GM21528 (cell line): ENCODE measurements around the gene GPC1.

Experiments
- ATAC-seq: cut with Tn5 transposase; IDR thresholded peaks from one replicate; pipeline ENCODE4 v1.9.1; 2021; ENCODE audit warnings: mild to moderate bottlenecking, moderate library complexity; ENCODE audit not compliant: unreplicated experiment, low FRiP score

GPC1 gene

DNA sequence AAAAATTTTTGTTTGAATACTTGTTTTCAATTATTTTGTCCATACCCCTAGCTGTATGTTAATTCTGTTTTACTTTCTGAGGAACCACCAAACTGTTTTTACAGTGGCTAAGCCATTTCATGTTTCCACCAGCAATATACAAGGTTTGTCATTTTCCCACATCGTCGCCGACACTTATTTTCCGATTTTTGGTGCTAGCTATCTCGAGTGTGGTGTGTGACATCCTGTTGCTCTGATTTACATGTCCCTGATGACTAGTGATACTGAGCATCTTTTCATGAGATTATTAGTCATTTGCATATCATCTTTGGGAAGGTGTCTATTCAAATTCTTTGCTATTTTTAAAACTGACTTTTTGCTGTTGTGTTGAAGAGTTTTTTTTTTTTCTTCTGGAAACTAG lies 7.2 kb upstream of the GPC1 start:
- no peak for ATAC-seq

DNA sequence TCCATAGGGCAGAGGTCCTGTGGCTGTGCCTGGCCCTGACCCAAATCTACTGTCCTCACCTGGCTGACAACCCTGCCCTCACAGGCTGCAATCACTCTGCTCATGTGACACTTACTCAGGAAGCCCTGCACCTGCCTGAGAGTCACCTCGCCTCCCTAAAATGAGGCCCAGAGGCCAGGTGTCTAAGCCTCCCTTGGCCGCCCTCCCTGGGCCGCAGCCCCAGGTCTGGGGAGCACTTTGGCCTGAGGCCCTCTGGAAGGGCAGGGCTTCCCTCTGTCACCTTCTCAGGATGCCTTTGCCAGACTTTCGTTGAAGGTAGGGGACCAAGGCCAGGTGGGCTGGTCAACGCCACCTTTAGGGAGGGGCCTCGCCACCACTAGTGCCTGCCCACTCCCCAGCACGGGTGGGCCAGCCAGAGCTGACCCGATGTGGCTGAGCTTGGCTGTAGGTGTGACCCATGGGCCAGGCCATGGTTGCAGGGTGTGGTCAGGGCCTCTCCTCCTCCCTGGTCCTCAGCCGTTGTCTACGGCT lies 6.1 kb upstream of the GPC1 start:
- no peak for ATAC-seq

DNA sequence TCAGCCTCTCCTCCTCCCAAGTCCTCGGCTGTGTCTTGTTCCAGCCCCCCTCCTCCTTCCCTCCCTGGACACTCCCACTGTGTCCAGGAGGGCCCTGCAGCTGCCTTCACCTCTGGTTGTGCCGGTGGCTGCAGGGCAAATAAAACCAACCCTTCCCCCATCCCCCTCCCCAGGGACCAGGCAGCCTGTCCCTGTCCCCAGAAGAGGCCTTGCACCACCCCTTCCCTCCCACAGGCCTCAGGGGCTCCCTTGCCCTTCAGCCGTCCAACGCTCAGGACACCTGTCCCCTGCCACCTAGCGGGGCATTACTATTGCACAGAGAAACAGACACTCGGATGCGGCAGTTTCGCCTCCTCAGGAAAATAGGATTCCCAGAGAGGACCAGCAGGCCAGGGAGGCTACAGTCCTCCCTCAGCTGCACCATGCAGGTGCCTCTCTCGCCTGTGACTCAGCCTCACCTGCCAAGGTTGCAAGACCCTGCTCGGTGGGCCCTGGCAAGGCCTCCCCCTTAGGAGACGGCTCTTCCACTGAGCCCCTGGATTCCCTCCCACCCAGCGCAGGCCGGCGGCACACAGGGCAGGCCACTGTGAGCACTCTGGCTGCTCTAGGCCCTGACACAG lies 5.5 kb upstream of the GPC1 start:
- no peak for ATAC-seq

DNA sequence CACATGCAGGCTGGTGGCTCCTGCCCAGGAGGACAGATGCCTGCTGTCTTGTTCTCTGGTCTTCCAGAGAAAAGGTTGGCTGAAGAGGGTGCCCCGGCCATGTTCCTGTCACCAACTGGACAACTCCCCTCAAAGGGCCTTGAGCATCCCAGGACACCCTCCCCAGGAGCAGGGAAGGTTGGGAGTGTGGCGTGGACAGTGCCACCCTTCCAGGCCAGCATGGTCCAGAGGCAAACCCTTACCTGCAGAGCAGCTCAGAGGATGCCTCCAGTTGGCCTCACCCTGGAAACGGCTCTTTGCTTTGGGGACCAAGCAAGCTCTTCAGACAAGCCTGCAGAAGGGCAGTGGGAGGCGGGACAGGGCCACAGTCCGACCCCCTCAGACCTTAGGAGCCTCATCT lies 4.9 kb upstream of the GPC1 start:
- ATAC-seq = no peak

DNA sequence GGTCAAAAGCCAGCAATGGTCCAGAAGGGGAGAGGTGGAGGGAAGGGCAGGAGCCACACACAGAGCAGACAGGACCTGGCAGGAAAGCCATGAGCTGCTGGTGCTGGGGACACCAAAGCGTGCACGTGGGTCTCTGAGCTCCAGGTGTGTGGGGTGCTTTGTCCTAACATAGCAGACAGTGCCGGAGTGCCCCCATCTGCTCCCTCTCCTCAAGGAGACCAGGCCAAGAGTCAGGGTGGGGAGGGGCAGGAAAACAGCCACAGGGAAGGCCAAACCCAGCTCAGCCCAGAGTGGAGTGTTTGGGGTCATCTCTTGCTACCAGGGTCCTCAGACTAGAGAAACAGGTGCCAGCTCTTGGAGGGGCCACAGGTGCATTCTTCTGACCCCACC lies 4.2 kb upstream of the GPC1 start:
- ATAC-seq = no peak

DNA sequence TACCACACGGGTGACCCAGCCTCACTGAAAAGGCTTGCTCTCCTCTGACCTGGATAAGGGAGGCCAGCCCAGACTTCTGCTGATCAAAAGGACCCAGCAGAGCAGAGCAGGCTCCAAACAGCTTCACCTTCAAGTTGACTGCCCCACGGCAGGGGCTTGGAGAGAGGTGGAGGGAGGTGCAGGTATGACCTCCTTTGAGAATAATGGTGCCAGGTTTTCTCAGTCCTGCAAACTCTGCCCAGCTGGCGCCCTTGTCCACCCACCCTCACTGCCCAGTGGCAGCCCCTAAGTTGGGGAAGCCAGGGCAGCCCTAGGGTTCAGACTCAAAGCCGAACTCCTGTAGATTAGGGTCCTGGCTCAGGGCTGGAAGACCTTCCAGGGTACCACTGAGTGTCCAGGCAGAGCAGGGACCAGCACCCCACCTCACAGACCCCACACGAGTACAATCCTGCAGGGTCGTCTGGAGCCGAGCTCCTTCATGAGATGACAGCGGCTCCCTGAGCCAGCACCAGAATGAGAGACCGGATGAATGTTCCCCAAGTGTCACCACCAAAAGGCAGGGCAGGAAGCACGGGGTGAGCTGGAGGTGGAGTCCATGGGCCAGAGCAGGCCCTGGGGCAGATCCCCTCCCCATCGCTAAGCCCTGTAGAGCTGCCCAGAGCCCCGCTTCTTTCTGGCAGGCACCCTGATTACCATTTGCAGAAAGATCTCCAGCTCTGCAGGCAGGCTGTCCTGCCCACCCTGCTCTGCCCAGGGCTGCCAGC lies 3.6 kb upstream of the GPC1 start:
- no peak for ATAC-seq

DNA sequence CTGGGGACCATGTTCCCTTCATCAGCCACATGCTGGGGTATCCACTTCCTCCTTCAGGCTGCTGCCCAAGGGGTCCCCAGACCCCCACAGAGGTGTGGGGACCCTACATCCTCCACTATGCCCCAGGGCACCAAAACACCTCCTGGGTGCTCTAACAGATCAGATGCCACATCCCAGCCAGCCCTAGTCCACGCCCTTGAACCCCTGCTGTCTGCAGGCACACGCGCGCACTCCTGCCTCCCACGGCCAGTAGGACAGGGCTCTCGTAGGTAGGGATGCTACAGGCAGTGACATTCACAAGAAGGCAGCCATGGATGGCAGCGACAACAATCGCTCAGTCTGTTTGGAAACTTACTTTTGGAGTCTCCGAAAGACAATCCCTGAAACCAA lies 3.0 kb upstream of the GPC1 start:
- no peak for ATAC-seq

DNA sequence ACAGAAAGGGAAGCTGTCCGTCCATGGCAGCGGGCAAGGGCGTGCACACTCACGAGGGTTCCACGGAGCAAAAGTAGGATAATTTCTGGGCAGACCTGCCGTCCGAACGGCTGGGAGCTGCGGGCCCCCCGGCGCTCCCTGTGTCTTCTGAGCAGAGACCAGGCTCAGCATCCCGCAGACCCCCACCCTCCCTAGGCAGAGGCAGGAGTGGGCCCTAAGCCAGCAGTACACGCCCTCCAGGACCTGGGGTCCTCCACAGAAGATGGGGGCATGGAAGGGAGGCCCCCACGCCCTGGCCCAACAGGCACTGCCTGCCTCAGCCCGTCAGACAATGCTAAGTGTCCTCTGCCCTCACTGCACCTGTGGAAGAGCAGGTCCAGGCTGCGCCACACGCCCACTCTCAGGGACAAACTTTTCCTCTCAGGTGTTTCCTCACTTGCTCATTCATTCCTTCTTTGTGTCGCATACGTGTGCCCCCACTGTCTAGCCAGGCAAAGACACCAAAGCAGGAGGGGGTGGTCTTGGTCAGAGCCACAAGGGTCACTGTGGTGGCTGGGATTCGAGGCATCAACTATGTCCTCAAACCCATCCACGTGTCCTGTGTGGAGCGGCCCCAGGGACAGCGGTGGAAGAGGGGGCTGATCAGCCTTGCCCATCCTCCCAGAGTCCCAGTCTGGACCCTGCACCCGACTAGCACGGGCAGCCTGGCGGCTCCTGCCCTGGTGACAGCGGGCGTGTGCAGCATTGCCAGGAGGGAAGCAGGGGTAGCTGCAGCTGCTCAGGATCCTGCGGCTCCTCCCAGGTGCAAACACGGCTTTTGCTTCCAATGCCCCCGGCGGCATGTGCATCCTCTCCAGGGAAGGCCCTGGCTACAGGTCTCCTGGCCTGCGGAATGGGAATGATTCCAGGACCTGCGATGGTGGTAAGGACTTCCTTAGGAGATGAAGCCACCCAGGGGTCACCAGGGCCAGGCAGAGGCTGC lies 2.4 kb upstream of the GPC1 start:
- no peak for ATAC-seq

DNA sequence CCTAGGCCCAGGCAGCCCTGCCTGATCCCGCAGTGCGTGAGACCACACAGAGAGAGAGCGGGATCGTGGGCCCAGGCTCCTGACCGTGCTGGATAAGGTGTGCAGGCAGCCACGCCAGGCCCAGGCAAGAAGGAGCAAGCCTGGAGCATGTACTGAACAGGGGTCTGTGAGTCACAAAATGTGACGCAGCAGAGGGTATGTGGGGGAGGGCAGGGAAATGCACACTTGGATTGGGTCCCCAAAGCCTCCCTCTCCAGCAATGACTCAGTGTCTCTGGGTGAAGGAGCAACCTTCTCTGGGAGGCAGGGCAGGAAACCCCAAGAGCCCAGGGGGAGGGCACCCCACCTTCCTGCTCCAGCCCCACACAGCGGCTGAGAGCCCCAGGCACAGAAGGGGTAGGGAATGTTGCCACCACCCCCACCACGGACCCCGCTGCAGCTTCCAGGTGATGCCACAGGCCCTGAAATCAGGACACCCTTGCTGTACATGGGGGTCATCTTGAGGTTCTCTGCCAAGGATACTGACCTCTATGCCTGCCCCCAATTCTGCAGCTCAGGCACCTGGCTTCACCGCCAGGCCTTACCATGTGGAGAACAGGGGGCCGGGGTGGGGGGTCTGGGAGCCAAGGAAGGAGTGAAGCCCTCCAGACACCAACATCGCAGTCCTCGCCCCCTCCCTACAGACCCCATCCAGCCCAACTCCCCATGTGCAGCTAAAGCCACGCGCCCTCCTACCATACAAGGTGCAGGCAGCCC lies 1.3 kb upstream of the GPC1 start:
- ATAC-seq = no peak

DNA sequence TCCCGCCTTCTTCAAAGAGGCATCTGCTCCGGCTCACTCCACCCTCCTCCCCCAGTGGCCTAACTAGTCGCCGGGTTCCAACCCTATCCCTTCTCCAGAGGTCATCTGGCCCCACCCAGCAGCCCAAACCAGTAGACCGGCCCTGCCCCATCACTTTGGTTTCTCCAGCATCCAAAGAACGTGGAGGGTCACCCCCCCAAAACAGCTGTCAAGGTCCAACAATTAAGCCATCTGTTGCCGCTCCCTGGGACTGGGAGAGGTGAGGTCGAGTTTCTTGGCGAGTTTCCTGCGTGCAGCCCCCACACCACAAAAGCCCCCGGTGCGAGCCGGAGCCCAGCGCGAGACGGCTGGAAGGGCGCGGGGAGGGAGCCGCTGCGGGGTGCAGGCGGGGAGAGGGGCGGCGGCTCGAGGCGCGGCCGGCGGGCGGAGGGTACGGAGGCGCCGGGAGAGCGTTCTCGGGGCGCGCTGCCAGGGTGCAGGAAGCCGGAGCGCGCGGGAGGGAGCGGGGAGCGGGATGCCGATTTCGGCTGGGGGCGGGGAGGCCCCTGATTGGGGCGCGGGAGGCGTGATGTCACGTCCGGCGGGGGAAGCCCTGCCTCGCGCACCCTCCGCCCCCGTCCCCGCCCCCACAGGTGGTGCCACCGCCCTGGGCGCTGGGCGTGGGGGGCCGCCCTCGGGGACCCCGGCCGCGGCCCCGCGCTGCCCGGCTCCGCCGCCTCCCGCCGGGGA lies 571 bp upstream of the GPC1 start:
- ATAC-seq = no peak

DNA sequence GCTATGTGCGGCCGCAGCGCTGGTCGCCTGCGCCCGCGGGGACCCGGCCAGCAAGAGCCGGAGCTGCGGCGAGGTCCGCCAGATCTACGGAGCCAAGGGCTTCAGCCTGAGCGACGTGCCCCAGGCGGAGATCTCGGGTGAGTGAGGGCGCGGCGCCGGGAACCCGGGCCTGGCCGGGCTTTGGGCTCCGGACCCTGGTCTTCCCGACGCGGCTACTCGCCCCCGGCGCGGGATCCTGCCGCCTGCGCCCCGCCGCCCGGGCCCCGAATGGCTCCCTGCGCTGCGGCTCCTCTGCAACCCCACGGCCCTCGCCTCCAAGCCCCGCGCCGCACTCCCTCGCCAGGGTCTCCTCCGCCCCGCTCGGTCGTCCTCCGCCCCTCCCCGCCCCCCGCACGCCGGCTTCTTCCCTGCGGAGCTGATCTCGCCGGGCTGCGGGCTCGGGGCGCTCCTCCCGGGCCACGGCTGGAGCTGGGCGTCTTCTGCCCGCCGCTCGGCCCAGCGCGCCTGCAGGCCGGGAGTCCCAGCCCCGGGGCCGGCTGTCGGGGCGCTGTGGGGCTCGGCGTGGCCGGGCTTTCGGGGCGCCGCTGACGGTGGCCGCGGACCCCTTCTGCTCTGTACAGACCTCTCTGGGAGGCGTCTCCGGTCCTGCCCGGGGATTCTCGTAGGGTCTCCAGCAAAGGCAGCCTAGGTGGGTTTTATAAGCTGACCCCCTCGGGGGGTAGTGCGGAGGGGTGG lies 652 bp downstream of the GPC1 start:
- no peak for ATAC-seq

DNA sequence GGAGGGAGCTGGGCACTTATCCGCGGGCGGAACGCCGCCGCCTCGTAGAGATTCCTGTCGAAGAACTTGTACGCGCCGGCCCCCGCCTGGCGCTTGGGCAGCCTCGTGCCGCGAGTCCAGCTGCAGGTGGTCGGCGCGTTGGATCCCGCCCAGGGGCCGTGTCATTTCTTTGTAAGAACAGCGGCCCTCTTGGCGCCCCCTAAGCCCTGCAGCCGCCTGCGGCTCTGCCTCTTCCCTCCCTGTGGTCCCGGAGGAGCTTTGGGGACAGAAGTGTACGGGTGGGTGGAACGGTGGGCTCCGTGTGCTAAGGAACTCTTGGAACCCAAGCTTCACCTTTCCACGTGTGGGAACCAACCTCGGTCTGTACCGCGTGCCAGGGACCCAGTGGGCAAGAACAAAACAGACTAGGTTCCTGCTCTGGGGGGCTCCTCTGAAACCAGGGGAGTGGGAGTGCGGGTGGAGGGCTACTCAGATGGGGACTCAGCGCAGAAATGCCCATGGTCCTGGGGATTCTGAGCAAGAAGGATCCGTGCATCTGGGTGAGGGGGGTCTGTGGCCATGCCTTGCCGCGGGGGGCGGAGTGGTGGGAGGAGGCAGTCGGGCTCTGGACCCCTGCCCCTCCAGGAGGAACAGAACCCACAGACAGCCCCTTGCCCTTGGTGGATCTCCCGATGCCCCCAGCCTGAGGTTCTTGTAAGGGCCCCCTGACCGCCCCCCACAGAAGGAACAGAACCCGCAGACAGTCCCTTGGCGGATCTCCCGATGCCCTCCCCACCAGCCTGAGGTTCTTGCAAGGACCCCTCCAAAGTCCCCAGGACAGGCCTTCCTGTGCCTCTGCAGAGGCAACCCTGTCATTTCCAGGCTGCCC lies 1.5 kb downstream of the GPC1 start:
- ATAC-seq = no peak

DNA sequence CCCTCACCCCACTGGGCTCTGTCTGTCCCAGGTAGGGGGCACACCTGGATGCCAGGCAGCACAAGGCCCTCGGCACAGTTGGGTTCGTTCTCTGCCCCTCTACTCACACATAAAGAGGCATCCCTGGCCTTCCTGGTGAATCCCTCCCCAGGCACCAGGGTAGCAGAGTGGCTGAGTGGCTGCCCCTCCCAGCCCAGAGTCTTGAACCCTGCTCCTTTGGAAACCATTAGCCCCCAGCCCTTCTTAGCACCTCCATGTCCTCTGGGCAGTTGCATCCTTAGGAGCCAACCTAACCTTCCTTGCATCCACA lies 2.0 kb downstream of the GPC1 start:
- no peak for ATAC-seq

DNA sequence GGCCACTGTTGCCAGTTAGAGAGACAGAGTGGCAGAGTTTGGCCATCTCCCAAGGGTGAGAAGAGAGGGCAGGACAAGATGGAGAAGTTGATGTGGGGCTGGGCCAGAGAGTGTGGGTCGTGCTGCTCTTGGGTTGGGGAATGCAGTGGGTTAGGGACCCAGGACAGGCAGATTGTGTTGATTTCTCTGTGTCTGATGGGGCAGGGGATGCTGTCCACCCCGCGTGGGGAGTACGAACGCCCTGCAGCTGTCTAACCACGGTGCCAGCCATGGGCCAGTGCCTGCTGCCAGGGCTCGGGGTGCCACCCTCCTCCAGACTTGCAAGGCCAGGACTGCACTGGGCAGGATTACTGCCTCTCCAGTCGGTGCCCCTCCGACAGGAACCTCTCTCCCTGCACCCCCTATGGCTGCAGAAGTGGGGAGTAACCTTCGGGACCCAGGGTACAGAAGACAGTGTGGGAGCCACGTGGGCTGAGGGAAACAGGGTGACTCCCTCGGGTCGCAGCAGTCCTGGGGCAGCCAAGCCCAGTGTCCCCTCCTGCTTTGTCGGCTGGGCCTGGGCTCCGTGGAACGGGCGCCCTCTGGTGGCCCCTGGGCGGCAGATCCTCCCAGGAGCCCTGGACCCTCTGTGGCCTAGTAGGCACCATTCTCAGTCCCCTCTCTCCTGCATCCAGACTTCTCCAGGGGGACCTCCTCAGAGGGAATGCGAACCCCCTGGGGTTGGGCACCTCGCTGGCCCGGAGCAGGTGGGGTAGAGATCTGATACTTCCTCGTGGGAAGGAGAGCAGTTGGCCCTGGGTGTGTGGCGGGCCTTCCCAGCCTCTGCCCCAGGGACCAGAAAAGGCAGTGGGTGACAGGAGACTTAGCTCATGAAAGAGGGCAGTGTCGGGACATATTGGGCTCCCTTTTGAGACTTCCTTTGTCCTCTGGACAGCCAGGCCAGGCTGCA lies 2.7 kb downstream of the GPC1 start:
- no peak for ATAC-seq

DNA sequence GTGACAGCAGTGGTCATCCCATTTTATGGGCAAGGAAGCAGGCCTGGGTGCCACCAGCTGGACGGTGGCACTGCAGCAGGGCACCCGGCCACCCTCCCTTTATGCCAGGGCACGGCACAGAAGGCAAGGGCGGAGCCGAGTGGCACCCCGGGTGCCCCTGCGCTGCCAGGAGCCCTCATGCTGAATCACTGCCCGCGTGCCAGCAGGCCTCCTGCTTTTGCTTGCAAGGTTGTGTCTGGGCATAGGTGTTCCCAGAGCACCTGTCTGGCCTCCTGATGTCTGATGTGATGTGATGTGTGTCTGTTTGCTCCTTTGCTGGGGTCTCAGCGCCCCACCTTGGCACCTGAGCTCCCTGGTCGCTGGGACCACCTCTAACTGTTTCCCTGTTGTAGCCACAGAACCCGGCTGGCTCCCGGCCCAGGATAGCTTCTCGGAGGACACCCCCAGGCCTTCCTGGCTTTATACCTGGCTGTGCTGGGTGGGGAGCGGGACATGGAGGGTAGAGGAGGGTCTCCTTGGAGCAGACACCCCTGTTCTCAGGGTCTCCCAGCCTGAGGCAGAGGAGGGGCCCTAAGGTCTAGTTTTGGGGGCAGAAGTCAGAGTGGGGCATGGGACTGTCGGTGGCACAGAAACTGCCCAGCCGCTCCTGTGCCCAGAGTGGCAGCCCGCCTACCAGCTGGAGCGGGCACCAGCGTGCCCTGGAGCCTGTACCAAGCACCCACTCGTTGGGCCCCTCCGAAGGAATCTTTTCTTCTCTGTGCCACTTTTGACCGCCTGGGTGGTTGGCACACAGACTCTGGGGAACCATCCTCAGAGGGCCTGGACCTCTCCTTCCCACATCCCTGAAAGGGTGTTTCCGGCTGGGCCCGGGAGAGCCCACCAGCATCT lies 3.6 kb downstream of the GPC1 start:
- ATAC-seq = no peak

DNA sequence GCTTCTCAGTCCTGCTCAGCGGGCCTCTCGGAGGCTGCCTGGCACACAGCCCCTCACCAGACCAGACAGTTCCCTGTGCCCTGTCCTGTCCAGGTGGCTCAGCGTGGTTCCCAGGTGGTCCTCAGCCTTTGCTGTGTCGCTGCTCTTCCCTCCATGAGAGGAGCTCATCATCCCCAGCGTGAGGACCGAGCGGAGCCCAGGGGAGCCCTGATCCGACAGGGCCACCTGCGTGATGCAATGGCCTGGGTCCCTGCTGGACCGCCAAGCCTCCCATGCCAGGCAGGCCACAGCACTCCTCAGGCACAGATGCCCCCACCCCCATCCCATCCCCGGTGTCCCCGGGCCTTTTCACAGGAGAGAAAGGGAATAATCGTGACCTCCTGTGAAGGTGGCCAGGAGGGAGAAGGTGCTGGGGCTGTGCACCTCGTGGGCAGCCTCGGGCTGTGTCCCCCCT lies 4.3 kb downstream of the GPC1 start:
- no peak for ATAC-seq
